ENCODE measurements around the gene SETD1A. TPM values are rescaled to one million over a fixed set of nuclear protein-coding genes. Genes with fewer than 3 reads are reported as not detected.

The SETD1A gene
- total and polyA plus RNA-seq, 9 of the 15 experiments (the other 6 are each of a cell fraction or from before 2014, with no cell fraction given) = 0.08 to 36.0 (median 4.2) TPM

GRCh38 chr16:30956601-30957455 is 726 bp upstream of the SETD1A start (continued):
- TF ChIP-seq HINFP (tag; conservative IDR thresholded peaks at IDR 0.05; ENCODE audit: low read depth) = peak; percentile 36; the same call in 1 of the 2 replicates
- TF ChIP-seq ZNF263 (CRISPR knock-in tag; IDR thresholded peaks at IDR 0.05; ENCODE audit: borderline replicate concordance) = peak; percentile 94
- peak; percentile 0; the same call in 1 of the 2 replicates for TF ChIP-seq GABPB1 (CRISPR knock-in tag; IDR thresholded peaks at IDR 0.05)
- peak; percentile 98 for TF ChIP-seq ADNP (tag; IDR thresholded peaks at IDR 0.05)
- TF ChIP-seq IRF1 (CRISPR knock-in tag; IDR thresholded peaks at IDR 0.05; ENCODE audit: borderline replicate concordance) = no peak
- no peak for TF ChIP-seq ZNF740 (CRISPR knock-in tag; IDR thresholded peaks at IDR 0.05)
- no peak for TF ChIP-seq ZNF740 (tag; IDR thresholded peaks at IDR 0.05)
- TF ChIP-seq NR1H2 (CRISPR knock-in tag; IDR thresholded peaks at IDR 0.05) = no peak
- peak; percentile 19; the same call in 1 of the 2 replicates for TF ChIP-seq GTF2E2 (tag; IDR thresholded peaks at IDR 0.05)
- peak; percentile 37 for TF ChIP-seq FOSL1 (tag; conservative IDR thresholded peaks at IDR 0.05)
- peak; percentile 58; the same call in 1 of the 2 replicates for TF ChIP-seq ZKSCAN1 (IDR thresholded peaks at IDR 0.05; ENCODE audit: low read depth, low read length)
- TF ChIP-seq HMG20B (CRISPR knock-in tag; IDR thresholded peaks at IDR 0.05) = peak; percentile 13; the same call in 1 of the 2 replicates
- TF ChIP-seq ZBED1 (IDR thresholded peaks at IDR 0.05) = 0 out of 2 replicates have a peak, but pooled peaks have one; percentile 30
- TF ChIP-seq RBM22 (IDR thresholded peaks at IDR 0.05; ENCODE audit: low read depth, low read length, poor library complexity, severe bottlenecking) = peak; percentile 12
- TF ChIP-seq EZH2 (IDR thresholded peaks at IDR 0.05; ENCODE audit: borderline replicate concordance, low read depth, low read length) = no peak
- peak; percentile 88 to 97 for TF ChIP-seq KDM1A (IDR thresholded peaks at IDR 0.05)
- peak; percentile 67 for TF ChIP-seq JUND (IDR thresholded peaks at IDR 0.05; ENCODE audit: borderline replicate concordance, low read depth, low read length)
- peak; percentile 18; the same call in 1 of the 3 replicates for TF ChIP-seq JUND (tag; IDR thresholded peaks at IDR 0.05; ENCODE audit: borderline replicate concordance, low read depth, low read length)
- peak; percentile 14 for TF ChIP-seq BRD9 (IDR thresholded peaks at IDR 0.05; ENCODE audit: low read depth, partially characterized antibody)
